Measurements from ENCODE around the gene BCL6B.

Gene BCL6B

GRCh38 chr17:6995500-6996255 is 27.2 kb upstream of the BCL6B start, which contains the start of gene ALOX12:
Gene ALOX12 (plus strand): TSS chr17:6996049. CDS start chr17:6996118, 69 bp downstream.
- Histone ChIP-seq H3K36me3 (peaks cover 55% of the 10 kb centered on the region), H3K27me3 (no peaks in the 10 kb centered on the region), H3K27ac (no peak within 1 kb of the TSS), H3K4me2 (no peak within 1 kb of the TSS), H3K9me3 (no peaks in the 10 kb centered on the region), H3K4me1 (peaks cover 24% of the 10 kb centered on the region), H3K9ac (no peak within 1 kb of the TSS), H4K20me1 (peaks cover 6% of the 10 kb centered on the region; the same call in 1 of the 2 replicates), H3K4me3 (no peak within 1 kb of the TSS)
- TF ChIP-seq Cebpa-rat (IDR thresholded peaks at IDR 0.05) = no peak

GRCh38 chr17:6996256-6997011 is 26.4 kb upstream of the BCL6B start:
- no peaks in the 10 kb centered on the region for H3K9me3 ChIP-seq
- no peaks in the 10 kb centered on the region for H3K27me3 ChIP-seq
- H3K9ac ChIP-seq = no peak overlapping the region
- H3K4me1 ChIP-seq = peaks cover 24% of the 10 kb centered on the region
- no peak overlapping the region for H3K4me2 ChIP-seq
- H3K4me3 ChIP-seq = no peak overlapping the region
- TF ChIP-seq Cebpa-rat (IDR thresholded peaks at IDR 0.05) = no peak
- H3K27ac ChIP-seq = no peak overlapping the region
- peaks cover 63% of the 10 kb centered on the region for H3K36me3 ChIP-seq
- peaks cover 6% of the 10 kb centered on the region; the same call in 1 of the 2 replicates for H4K20me1 ChIP-seq

DNA sequence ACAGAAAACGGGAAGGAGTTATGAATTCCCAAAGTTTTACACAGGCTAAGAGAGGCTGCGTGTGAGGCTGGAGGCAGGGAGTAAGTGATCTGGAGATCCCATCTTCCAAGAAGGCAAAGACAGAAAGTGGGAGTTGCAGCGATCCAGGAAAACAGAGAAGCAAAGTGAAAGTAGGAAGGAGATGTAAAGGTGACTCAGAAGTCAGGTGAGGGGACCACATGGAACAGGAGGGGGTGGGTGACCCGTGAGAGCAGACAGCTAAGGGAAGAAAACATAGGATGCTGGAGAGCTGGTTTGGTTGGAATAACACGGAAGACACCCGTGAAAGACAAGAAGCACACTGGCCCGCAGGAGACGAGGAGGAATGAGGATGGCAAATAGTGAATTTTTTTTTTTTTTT is 25.7 kb upstream of the BCL6B start:
- Histone ChIP-seq H3K4me3 (no peak overlapping the region), H3K9me3 (no peaks in the 10 kb centered on the region), H3K27ac (no peak overlapping the region), H3K4me2 (no peak overlapping the region), H3K9ac (no peak overlapping the region), H3K27me3 (no peaks in the 10 kb centered on the region), H3K36me3 (peaks cover 70% of the 10 kb centered on the region), H3K4me1 (peaks cover 24% of the 10 kb centered on the region), H4K20me1 (peaks cover 9% of the 10 kb centered on the region)
- TF ChIP-seq Cebpa-rat (IDR thresholded peaks at IDR 0.05) = no peak

DNA sequence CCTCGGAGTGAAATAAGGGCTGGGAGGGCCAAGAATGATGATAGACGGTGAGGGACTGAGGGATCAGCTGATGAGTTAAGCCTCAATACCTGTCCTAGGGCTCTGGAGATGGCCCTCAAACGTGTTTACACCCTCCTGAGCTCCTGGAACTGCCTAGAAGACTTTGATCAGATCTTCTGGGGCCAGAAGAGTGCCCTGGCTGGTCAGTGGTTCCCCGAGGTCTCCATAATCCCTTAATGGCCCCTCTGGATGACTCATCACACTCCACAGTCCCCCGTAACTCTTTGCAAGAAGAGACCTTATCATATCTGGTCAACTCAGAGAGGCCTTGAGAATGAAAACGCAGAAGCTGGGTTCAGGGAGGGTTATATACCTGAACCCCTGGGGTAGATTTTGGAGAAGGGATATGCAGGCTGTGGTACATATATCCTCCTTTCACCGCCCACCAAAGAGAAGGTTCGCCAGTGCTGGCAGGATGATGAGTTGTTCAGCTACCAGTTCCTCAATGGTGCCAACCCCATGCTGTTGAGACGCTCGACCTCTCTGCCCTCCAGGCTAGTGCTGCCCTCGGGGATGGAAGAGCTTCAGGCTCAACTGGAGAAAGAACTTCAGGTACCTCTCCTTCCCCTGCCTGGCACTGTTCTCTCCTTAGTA is 23.9 kb upstream of the BCL6B start:
- H3K9ac ChIP-seq = no peak overlapping the region
- no peak overlapping the region for H3K27ac ChIP-seq
- H3K4me3 ChIP-seq = no peak overlapping the region
- no peaks in the 10 kb centered on the region for H3K9me3 ChIP-seq
- TF ChIP-seq Cebpa-rat (IDR thresholded peaks at IDR 0.05) = no peak
- peaks cover 14% of the 10 kb centered on the region for H3K4me1 ChIP-seq
- no peaks in the 10 kb centered on the region for H3K27me3 ChIP-seq
- H4K20me1 ChIP-seq = peaks cover 24% of the 10 kb centered on the region
- no peak overlapping the region for H3K4me2 ChIP-seq
- peaks cover 86% of the 10 kb centered on the region for H3K36me3 ChIP-seq

DNA sequence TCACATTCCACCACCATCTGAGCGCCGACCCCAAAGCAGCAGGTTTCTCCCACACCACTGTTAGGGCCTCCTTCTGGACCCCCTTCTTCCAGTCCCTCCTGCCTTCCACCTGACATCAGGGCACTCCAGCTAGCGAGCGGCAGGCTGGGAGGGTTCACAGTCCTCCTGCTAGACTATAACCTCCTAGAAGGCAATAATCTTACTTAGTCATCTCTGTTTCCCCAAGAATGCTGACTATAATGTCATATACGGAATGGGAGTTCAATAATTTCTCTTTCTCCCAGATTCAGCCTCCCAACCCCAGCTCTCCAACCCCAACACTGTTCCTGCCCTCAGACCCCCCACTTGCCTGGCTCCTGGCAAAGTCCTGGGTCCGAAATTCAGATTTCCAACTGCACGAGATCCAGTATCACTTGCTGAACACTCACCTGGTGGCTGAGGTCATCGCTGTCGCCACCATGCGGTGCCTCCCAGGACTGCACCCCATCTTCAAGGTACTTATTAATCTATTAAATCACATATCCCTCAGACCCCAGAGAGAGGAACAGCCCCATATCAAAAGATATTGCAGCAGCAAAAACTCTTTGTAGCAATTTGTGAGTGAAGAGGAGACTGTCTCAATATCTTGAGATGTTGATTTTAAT is 21.4 kb upstream of the BCL6B start:
- Histone ChIP-seq H3K9ac (no peak overlapping the region), H3K4me1 (no peaks in the 10 kb centered on the region), H3K9me3 (no peaks in the 10 kb centered on the region), H3K36me3 (peaks cover 72% of the 10 kb centered on the region), H3K27me3 (no peaks in the 10 kb centered on the region), H3K4me2 (no peak overlapping the region), H3K27ac (no peak overlapping the region), H3K4me3 (no peak overlapping the region), H4K20me1 (peaks cover 42% of the 10 kb centered on the region)
- no peak for TF ChIP-seq Cebpa-rat (IDR thresholded peaks at IDR 0.05)

DNA sequence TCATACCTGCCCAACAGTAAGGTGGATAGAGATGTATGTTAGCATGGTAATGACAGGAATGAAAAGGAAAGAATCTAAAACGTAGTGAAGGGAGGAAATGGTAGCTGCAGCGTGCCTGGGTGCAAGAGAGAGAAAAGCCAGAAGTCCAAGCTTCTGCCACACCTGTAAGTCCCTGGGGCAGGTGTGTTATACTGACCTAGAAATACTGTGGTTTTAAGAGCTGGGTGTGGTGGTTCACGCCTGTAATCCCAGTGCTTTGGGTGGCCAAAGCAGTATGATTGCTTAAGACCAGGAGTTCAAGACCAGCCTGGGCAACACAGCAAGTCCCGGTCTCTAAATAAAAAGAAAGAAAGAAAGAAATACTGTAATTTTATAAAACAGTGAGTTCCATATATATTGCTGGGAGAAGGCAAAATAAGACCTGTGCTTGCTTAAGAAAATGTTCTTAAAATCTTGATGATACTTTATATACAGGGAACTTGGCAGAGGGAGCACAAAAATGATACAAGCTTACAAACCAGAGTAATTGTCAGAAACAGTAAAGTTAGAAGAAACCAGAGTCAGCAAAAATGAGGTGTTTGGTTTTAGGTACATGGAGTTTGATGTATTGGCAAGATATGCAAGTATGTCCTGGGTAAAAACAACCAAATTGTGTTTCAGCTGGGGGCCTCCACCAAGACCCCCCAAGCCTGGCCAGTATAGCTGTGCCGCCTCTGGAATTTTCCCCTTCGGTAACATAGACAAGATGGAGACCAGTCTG is 20.4 kb upstream of the BCL6B start:
- Histone ChIP-seq H4K20me1 (peaks cover 53% of the 10 kb centered on the region), H3K27me3 (no peaks in the 10 kb centered on the region), H3K4me1 (no peaks in the 10 kb centered on the region), H3K9ac (no peak overlapping the region), H3K4me3 (no peak overlapping the region), H3K9me3 (no peaks in the 10 kb centered on the region), H3K4me2 (no peak overlapping the region), H3K36me3 (peaks cover 66% of the 10 kb centered on the region), H3K27ac (no peak overlapping the region)
- TF ChIP-seq Cebpa-rat (IDR thresholded peaks at IDR 0.05) = no peak

GRCh38 chr17:7003745-7004144 is 19.1 kb upstream of the BCL6B start:
- Histone ChIP-seq H3K4me2 (no peak overlapping the region), H3K36me3 (peaks cover 60% of the 10 kb centered on the region), H4K20me1 (peaks cover 65% of the 10 kb centered on the region), H3K27me3 (no peaks in the 10 kb centered on the region), H3K27ac (no peak overlapping the region), H3K4me3 (no peak overlapping the region), H3K9ac (no peak overlapping the region), H3K4me1 (no peaks in the 10 kb centered on the region), H3K9me3 (no peaks in the 10 kb centered on the region)
- TF ChIP-seq Cebpa-rat (IDR thresholded peaks at IDR 0.05) = no peak

DNA sequence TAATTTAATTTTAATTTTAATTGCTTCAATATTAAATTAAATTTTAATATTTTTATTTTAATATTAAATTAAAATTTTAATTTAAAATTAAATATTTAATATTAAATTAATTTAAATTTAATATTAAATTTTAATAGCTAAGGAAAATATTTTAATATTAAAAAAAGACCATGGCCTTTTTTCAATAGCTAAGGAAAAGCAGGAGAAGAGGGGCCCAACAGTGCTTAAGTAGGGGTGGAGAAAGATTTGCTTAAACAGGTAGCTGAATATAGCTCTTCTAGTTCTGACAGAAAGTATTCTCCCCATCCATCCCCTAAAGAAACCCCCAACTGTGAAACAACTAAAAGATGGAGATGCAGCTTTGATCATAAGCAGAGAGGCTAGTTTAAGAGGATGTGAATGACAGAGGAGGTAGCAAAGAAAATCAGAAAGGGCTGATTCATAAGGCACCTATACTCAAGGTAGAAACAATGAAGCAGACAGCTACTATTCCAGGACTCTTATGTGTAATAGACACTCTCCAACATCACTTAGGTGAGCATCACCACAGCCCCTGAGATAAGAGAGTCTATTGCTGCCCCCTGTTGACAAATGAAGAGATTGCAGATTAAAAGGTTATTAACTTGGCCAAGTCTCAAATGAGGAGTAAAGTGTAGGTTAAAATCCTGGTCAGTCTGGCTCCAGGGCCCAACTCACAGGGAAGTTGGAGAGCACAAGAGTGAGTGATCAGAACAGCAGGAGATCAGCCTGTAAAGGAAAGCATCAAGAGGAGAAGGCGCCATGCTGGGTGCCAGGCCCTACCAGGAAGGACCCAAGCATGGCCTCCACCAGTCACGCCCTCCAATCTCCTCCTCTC is 18.2 kb upstream of the BCL6B start:
- Histone ChIP-seq H3K4me2 (no peak overlapping the region), H3K27me3 (no peaks in the 10 kb centered on the region)

More for the DNA sequence above, 18.2 kb upstream of the BCL6B start:
- Histone ChIP-seq H3K36me3 (peaks cover 60% of the 10 kb centered on the region), H4K20me1 (peaks cover 67% of the 10 kb centered on the region), H3K4me1 (peaks cover 2% of the 10 kb centered on the region), H3K27ac (no peak overlapping the region), H3K9ac (no peak overlapping the region), H3K9me3 (no peaks in the 10 kb centered on the region), H3K4me3 (no peak overlapping the region)
- no peak for TF ChIP-seq Cebpa-rat (IDR thresholded peaks at IDR 0.05)

All from BLaER1 (cell line).